Activated CD8-positive, alpha-beta memory T cell treated with anti-CD3 and anti-CD28 coated beads, Interleukin-2, amount 50 U/mL, for 1 hour (primary cell): ENCODE results near the gene GRID1.

Experiments
- DNase-seq: peaks from one replicate; pipeline ENCODE4 v3.0.0-alpha.2; 2020; ENCODE audit errors: extremely low read depth

Gene GRID1

GRCh38 chr10:85650791-85651496, 715.7 kb downstream of the GRID1 start:
- DNase-seq: no peak

DNA sequence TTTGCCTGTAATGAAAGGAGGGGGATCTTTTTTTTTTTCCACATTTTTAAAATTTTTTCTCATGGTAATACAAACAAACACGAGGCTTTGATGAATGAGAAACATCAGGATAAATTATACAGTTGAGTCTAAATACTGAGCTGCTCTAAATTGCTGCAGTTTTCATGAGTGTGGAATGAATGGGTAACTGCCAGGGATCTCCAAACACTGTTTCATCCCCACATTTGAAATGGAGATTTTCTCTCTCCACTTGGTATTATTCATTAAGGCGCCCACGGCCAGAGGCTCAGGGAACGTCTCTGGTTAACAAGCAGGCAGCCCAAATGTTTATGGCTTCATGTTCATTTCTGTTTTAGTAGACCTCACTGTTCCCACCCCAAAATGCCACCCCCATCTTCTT, 717.1 kb downstream of the GRID1 start:
- no peak for DNase-seq

DNA sequence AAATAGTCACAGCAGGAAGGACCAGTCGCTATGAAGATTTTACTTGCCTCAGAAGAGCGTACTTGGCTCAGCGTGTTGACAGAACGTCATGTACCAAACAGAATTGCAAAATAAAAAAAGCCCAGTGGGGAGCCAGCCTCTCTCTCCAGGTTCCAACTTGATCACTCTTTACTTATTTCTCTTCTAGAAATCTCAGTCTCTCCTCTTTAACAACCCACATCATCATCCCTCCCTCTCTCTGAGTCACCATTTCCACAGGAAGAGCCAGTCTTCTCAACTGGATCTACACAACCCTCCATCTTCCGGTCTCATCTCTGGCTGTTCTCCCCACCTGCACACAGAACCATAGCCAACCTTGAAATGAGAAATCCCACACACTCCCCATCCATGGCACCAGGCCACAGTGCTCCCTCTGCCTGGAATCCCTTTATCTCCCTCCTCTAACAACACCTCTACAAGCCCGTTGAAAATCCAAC, 718.3 kb downstream of the GRID1 start:
- no peak for DNase-seq

GRCh38 chr10:85647741-85648140, 718.9 kb downstream of the GRID1 start:
- DNase-seq: no peak

- no peak for DNase-seq
These were observed 720.5 kb downstream of the GRID1 start for GRCh38 chr10:85645926-85646711.

DNA sequence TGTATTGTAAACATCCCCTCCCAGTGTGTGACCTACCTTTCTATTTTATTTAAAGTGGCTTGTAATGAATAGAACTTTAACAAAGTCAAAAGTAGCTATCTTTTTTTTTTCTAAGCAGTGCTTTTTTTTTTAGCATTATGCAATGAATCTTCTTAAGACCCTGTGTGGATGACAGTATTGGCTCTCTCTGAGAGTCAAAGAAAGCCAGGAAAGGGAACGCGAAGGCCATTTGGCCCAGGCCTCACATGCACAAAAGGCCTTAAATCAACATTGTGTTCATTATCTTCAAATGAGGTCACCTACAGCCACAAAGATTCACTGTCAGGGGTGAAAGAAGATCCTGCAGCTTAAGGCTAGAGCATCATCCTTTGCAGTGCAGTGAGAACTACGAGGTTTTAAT, 721.5 kb downstream of the GRID1 start:
- DNase-seq: no peak

- DNase-seq: no peak
These were observed 722.6 kb downstream of the GRID1 start for GRCh38 chr10:85643845-85644525.

- DNase-seq: no peak
These were observed 723.3 kb downstream of the GRID1 start for GRCh38 chr10:85643171-85643844.

GRCh38 chr10:85642421-85643170, 724.0 kb downstream of the GRID1 start:
- no peak for DNase-seq

DNA sequence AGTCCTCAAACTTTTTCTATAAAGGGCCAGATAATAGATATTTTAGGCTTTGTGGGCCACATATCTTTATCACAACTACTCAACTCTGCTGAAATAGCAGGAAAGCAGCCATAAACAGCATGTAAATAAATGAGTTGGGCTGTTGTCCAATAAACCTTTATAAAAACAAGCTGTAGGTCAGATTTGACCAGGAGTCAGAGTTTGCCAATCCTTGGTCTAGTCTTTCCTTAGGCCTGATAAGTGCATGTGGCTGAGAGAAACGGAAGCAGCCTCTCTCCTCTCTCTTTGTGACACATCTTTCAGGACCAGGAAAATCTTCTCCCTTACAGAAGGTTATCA, 724.5 kb downstream of the GRID1 start:
- no peak for DNase-seq

DNA sequence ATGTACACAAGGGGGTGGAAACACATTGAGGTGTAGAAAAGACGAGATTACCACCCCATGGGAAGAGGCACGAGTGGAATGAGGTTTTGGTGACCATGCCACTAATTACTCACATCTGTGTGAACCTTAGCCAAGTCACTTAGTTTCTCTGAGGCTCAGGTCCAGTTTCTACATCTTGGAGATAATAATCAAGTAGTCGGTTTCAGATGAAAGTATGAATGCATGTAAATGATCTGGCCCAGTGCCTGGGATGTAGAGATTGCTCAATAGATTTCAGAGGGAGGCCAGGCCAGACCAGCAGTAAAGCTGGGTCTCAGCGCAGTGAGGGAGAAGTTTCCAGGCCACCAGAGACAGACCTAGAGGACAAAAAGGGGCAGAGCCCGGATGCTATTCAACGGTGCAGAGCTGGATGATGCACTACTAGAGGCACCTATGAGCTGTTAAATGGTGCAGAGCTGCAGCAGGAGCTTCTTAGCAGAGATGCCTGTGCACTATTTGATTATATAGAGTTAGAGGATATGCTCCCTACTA, 725.1 kb downstream of the GRID1 start:
- no peak for DNase-seq

DNA sequence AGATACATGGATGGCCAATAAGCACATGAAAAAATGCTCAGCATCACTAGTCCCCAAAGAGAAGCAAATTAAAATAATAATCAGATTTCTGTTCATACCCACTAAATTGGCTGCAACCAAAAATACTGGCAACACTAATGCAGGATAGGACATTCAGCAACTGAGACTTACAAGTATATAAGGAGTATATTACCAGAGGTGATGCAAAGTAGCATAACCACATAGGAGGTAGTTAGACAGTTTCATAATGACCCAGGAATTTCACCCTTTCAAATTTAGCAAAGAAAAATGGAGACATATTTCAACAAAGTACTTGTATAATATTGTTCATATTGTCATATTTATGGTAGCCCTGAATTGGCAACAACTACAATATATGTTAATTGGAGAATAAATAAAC, 727.8 kb downstream of the GRID1 start:
- DNase-seq: no peak

- DNase-seq: no peak
These were observed 730.9 kb downstream of the GRID1 start for GRCh38 chr10:85635650-85636049.

DNA sequence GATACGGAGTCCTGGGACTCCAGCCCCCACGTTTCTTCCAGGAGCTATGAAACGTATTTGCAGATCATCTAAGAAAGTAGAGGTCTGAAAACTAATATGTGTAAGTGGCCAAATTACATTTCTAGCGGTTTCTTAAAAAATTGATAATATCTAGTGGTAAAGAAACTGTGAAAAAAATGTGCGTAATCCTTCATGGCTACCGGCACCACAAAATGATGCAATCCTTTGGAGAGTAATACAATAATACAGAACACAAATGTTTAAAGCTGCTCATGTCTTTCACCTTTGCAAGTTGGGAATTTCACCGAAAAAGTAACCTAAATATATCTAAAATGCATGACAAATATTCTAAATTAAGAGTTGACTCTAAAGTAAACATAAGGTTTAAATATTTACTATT, 742.1 kb downstream of the GRID1 start:
- DNase-seq: no peak

- no peak for DNase-seq
These were observed 742.8 kb downstream of the GRID1 start for GRCh38 chr10:85623758-85624157.

GRCh38 chr10:85623342-85623741, 743.3 kb downstream of the GRID1 start:
- no peak for DNase-seq

DNA sequence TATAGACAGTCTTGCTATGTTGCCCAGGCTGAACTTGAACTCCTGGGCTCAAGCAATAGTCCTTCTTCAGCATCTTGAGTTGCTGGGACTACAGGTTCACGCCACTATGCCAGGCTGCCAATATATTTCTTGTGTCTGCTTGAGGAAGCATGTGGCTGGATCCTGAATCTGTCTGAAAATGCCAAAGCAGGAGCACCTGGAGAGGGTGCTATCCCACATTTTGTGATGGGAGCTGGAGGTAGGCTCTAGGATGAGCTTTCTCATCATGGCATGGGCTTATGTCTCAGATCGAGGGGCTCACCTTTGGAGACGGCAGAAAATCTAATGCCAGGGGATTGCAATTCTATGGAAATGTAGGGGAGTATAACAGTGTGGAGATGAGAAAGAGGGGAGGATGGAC, 744.2 kb downstream of the GRID1 start:
- no peak for DNase-seq

GRCh38 chr10:85621562-85621961, 745.0 kb downstream of the GRID1 start:
- no peak for DNase-seq

- no peak for DNase-seq
These were observed 745.8 kb downstream of the GRID1 start for GRCh38 chr10:85620807-85621206.

GRCh38 chr10:85619832-85620231, 746.8 kb downstream of the GRID1 start:
- no peak for DNase-seq

- no peak for DNase-seq
These were observed 747.8 kb downstream of the GRID1 start for GRCh38 chr10:85618841-85619240.
